IPS DF 6.9 (cell line): Measurements from ENCODE around the gene LURAP1L.

ENCODE experiments used
- DNase-seq: peaks from one replicate; pipeline ENCODE4 v3.0.0-alpha.2; 2013; ENCODE audit warnings: low read depth, low spot score
- H3K27ac ChIP-seq: one replicate; pipeline ENCODE4 v1.5.1; 2013; ENCODE audit warnings: low read length, control low read depth
- H3K27me3 ChIP-seq: 2 replicates; pipeline ENCODE4 v1.6.1; 2013; ENCODE audit warnings: mild to moderate bottlenecking, low read length; ENCODE audit not compliant: control insufficient read depth, insufficient read depth
- H3K36me3 ChIP-seq: 2 replicates; pipeline ENCODE4 v1.6.1; 2013; ENCODE audit warnings: low read length; ENCODE audit not compliant: control insufficient read depth, insufficient read depth
- H3K4me1 ChIP-seq: 2 replicates; pipeline ENCODE4 v1.6.1; 2013; ENCODE audit warnings: low read length; ENCODE audit not compliant: control insufficient read depth, insufficient read depth
- H3K4me3 ChIP-seq: 2 replicates; pipeline ENCODE4 v1.5.1; 2013; ENCODE audit warnings: mild to moderate bottlenecking, low read length
- H3K9me3 ChIP-seq: 2 replicates; pipeline ENCODE4 v1.6.1; 2013; ENCODE audit warnings: low read length, inconsistent platforms; ENCODE audit not compliant: control insufficient read depth, insufficient read depth
- WGBS: extraction: QIAGEN DNeasy Blood & Tissue Kit; methylation state at CpG from one replicate; pipeline ENCODE4 v1.1.7; 2013; ENCODE audit warnings: mixed read lengths, missing lambda C conversion rate; ENCODE audit not compliant: insufficient read length, insufficient coverage; 5-methylcytosine and 5-hydroxymethylcytosine counted together

Gene LURAP1L

DNA sequence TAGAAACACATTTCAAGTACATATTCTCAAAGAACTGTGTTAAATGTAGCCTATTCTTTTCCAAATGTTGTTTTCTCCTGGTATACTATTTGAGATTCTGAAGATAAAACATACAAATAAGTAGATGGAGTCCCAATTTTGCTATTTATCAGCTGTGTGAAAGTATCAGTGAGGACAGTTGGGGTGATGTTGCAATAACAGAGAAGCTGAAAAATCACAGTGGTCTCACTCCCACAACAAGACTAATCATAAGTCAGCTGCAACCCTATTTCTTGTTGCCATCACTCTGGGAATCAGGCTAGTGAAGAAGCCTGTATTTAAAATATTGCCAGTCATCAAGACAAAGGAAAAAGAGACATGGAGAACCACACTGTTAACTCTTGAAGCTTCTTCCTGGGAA, 25.9 kb upstream of the LURAP1L start:
- H3K4me3 ChIP-seq = no peak overlapping the region
- H3K27me3 ChIP-seq = no peaks in the 10 kb centered on the region
- no peaks in the 10 kb centered on the region for H3K9me3 ChIP-seq
- H3K27ac ChIP-seq = no peak overlapping the region
- H3K36me3 ChIP-seq = no peaks in the 10 kb centered on the region
- DNase-seq = no peak
- H3K4me1 ChIP-seq = no peaks in the 10 kb centered on the region

DNA sequence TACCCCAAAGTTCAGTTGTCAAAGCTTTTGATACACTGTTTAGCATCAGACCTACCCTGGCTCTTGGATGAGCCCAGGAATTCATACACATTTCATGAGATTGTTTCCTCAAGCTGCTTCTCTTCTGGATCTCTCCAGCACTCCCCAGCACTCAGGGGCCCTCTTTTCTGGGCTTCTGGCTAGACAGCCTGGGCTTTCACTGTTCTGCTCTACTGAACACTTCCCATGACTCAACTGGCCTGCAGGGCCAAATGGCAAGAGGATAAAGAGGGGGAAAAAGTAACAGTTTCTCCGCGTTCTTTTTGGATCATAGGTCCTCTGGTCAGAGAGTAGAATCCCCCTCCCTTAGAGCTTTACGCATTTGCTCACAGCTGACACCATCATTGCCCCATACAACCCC, 20.9 kb upstream of the LURAP1L start:
- Histone ChIP-seq H3K9me3 (no peaks in the 10 kb centered on the region), H3K27ac (no peak overlapping the region), H3K36me3 (no peaks in the 10 kb centered on the region), H3K27me3 (no peaks in the 10 kb centered on the region), H3K4me1 (no peaks in the 10 kb centered on the region), H3K4me3 (no peak overlapping the region)
- WGBS = no CpG with 5 or more reads among the region's 3 CpGs
- DNase-seq = no peak

DNA sequence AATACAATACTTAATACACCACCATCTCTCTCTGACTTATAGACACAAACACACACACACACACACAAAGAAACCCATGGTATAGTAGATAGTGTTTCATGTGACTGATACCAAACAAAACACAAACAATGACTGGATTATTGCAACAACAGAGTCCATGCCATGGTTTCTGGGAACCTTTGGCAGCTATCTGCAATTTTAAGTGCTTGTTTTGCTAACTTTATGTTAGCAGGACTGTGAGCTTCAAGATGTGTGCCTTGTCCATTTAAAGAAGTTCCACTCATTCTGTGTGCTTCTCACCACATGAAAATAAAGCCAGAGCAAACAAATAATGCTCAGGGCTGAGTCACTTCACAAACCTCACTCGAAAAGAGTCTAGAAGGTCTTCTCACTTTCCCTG, 15.1 kb upstream of the LURAP1L start:
- Histone ChIP-seq H3K9me3 (no peaks in the 10 kb centered on the region), H3K27ac (no peak overlapping the region)
- WGBS = no CpG with 5 or more reads among the region's 1 CpG

DNA sequence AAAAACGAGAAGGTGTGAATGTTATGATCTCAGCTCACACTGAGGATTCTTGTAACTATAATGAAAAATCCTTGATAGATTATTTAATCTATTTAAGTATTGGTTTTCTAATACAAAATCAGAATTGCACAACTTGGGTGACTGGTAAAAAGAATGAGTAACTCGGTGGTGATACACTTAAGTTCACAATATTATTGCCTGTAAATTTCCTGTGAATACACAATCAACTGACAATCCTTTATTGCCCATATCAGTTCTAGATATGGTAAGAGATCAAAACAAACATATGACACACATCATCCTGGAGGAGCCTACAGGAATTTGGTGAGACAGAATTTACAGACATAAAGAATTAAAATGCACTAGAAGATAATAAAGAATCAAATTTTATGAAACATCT, 14.1 kb upstream of the LURAP1L start:
- Histone ChIP-seq H3K36me3 (no peaks in the 10 kb centered on the region), H3K4me1 (0 out of 2 replicates have a peak, but pooled peaks cover 3% of the 10 kb centered on the region), H3K27ac (no peak overlapping the region), H3K27me3 (no peaks in the 10 kb centered on the region), H3K4me3 (no peak overlapping the region), H3K9me3 (no peaks in the 10 kb centered on the region)
- WGBS = no CpG with 5 or more reads among the region's 2 CpGs
- DNase-seq = no peak

More for the DNA sequence above, 15.1 kb upstream of the LURAP1L start:
- no peaks in the 10 kb centered on the region for H3K27me3 ChIP-seq
- H3K36me3 ChIP-seq = no peaks in the 10 kb centered on the region
- DNase-seq = no peak
- H3K4me1 ChIP-seq = 0 out of 2 replicates have a peak, but pooled peaks cover 1% of the 10 kb centered on the region
- H3K4me3 ChIP-seq = no peak overlapping the region

DNA sequence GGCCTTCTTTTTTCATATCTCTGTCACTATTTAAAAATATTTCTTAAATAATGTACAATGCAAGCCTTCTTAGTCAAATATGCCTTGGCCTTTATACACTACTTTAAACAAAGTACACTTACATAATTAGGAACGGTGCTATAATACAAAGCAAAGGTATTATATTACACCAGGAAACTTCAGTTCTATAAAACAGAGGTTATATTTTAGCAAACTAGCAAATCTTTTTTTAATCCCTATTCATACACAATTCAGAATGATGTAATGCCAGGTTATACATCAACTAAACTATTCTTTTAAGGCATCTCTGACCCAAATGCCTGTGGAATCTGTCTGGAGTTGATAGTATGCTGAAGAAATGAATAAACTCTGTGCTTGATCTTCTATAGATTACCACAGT, 10.7 kb upstream of the LURAP1L start:
- DNase-seq = no peak
- H3K27me3 ChIP-seq = no peaks in the 10 kb centered on the region
- no peaks in the 10 kb centered on the region for H3K9me3 ChIP-seq
- no CpG with 5 or more reads among the region's 1 CpG for WGBS
- H3K4me3 ChIP-seq = no peak overlapping the region
- H3K27ac ChIP-seq = no peak overlapping the region
- peaks cover 5% of the 10 kb centered on the region; the same call in 1 of the 2 replicates for H3K4me1 ChIP-seq
- H3K36me3 ChIP-seq = no peaks in the 10 kb centered on the region

DNA sequence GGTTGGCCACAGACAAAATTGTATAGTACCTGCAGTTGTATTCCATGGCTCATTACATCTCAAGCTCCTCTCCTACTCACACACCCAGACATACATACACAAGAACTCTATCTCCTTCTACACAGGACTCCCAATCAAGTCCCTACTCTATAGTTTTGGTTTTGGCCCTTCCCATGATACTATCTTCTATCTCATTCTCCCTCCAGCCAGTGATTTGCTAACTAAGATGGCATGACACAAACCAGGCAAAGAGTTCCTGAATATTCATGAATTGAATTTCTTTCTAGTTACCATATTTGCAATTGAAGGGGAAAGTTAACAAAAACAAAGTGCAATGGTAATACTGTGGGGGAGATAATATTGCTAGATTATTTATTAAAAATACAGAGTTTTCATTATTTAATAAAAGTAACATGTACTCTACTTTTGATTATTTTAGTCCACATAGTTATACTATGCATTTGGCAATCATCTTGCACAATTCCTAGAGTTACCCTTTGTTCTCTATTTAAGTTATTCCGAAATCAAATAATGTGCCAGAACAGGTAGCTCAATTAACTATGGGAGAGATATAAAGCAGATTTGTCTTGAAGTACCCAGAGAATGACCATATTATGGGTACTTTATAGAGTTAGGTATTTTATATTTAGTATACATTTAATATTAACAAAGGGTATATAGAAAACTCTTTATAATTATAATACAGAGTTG, 9.6 kb upstream of the LURAP1L start:
- Histone ChIP-seq H3K9me3 (no peaks in the 10 kb centered on the region), H3K36me3 (no peaks in the 10 kb centered on the region), H3K4me1 (peaks cover 5% of the 10 kb centered on the region; the same call in 1 of the 2 replicates), H3K27me3 (no peaks in the 10 kb centered on the region), H3K4me3 (no peak overlapping the region), H3K27ac (no peak overlapping the region)
- whole genome bisulfite sequencing = no CpG with 5 or more reads among the region's 1 CpG
- DNase-seq = no peak

DNA sequence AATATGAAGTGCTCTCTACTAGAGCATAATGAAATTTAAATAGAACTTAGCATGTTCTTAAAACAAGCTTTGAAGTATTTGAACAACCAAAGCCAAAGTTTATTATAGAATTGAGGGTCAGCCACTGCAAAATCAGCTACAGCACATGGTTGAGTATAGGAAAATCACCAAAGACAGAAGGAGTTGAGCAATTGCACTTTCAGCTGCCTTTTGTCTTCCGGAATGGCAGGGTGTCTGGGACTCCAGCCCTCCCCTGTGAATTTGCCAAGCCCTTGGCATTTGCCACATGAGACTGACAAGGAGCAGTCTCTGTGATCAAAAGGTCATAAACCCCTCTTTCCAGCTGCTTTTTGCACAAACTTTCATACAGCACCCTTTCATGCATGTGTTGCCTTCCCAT, 8.5 kb upstream of the LURAP1L start:
- H3K4me1 ChIP-seq = peaks cover 5% of the 10 kb centered on the region; the same call in 1 of the 2 replicates
- no peak overlapping the region for H3K4me3 ChIP-seq
- H3K27me3 ChIP-seq = no peaks in the 10 kb centered on the region
- no peaks in the 10 kb centered on the region for H3K9me3 ChIP-seq
- DNase-seq = no peak
- no peaks in the 10 kb centered on the region for H3K36me3 ChIP-seq
- WGBS = no CpG with 5 or more reads among the region's 1 CpG
- H3K27ac ChIP-seq = no peak overlapping the region

DNA sequence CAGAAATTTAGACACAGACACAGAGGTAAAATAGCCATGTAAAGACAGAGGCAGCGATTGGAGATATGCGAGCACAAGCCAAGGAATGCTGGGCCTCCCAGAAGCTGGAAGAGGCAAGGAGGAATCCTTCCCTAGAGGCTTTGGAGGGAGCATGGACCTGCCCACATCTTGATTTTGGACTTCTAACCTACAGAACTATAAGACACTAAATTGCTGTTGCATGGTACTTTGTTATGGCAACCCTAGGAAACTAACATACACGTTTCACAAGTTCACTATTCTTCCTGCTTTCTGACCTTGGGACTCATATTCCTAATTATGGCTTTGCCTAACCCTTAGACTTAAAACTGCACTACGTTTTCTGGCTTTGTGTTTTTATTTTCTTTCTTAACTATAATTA, 4.6 kb upstream of the LURAP1L start:
- Histone ChIP-seq H3K27ac (no peak overlapping the region), H3K27me3 (peaks cover under 1% of the 10 kb centered on the region; the same call in 1 of the 2 replicates), H3K4me3 (no peak overlapping the region), H3K36me3 (no peaks in the 10 kb centered on the region), H3K9me3 (no peaks in the 10 kb centered on the region), H3K4me1 (peaks cover 2% of the 10 kb centered on the region; the same call in 1 of the 2 replicates)
- no CpG with 5 or more reads among the region's 4 CpGs for WGBS
- DNase-seq = no peak

DNA sequence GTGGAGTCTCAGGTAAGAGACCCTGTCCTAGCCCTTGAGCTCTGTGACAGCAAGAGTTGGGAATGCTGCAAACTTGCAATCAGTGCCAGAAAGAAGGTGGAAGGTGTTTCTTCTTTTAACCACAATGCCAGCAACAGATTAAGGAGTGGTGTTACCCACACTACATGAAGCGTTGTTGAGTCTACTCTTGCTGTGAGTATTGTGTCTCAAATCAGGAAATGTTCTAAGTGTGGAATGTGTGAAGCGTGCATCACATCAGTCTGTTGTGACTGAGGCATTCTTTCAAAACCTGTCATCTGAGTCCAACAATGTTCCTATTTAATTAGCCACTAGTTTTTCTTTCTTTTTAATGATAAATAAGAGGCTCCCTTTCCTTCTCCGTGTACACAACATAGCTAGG, 2.9 kb upstream of the LURAP1L start:
- H3K27ac ChIP-seq = no peak overlapping the region
- H3K9me3 ChIP-seq = no peaks in the 10 kb centered on the region
- no CpG with 5 or more reads among the region's 3 CpGs for WGBS
- H3K36me3 ChIP-seq = no peaks in the 10 kb centered on the region
- H3K27me3 ChIP-seq = peaks cover 1% of the 10 kb centered on the region; the same call in 1 of the 2 replicates
- DNase-seq = no peak
- no peaks in the 10 kb centered on the region; the same call in 1 of the 2 replicates for H3K4me1 ChIP-seq
- no peak overlapping the region for H3K4me3 ChIP-seq

DNA sequence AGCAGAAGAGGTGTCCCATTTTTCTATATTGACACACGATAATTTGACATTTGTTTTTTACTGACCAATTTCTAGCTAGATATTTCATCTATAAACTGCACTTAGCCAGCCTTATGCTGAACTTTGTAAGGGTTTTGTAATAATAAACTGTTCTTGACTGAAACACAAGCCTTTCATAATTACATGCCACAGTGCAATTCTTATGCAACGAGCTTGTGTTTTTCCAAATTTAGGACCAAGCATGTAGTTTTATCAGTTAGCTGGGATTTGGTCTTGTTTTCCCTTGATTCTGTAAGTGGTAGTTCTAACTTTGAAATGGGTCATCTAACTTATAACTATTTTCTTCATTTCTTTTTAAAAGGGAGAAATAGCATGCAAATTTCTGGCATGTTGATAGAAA, 1.3 kb upstream of the LURAP1L start:
- no peaks in the 10 kb centered on the region for H3K36me3 ChIP-seq
- DNase-seq = no peak
- no CpG with 5 or more reads among the region's 2 CpGs for WGBS
- no peaks in the 10 kb centered on the region; the same call in 1 of the 2 replicates for H3K4me1 ChIP-seq
- no peak overlapping the region for H3K4me3 ChIP-seq
- H3K27me3 ChIP-seq = peaks cover 1% of the 10 kb centered on the region; the same call in 1 of the 2 replicates
- H3K9me3 ChIP-seq = no peaks in the 10 kb centered on the region
- no peak overlapping the region for H3K27ac ChIP-seq
